DND-41 (cell line): ENCODE data around the gene NR6A1.

Experiments used
- CTCF ChIP-seq: IDR thresholded peaks from 2 replicates; pipeline ENCODE4 v1.5.1; 2012; ENCODE audit warnings: borderline replicate concordance, low read length, moderate library complexity, mild to moderate bottlenecking; ENCODE audit not compliant: poor library complexity, severe bottlenecking; ENCODE audit errors: extremely low read depth
- EZH2 ChIP-seq: IDR thresholded peaks from 3 replicates; pipeline ENCODE4 v1.6.1; 2012; ENCODE audit warnings: borderline replicate concordance, low read depth, mild to moderate bottlenecking, moderate library complexity, low read length, inconsistent platforms; ENCODE audit not compliant: severe bottlenecking

GRCh38 chr9:124781967-124782660 is 11.0 kb upstream of the NR6A1 start:
- TF ChIP-seq CTCF, result no peak
- no peak for TF ChIP-seq EZH2
